Coronary artery (tissue), 2 donors: Measurements from ENCODE around the gene ENTREP3.

Experiments
- DNase-seq: peaks from one replicate; pipeline ENCODE4 v3.0.0-alpha.2; 2017; ENCODE audit warnings: low spot score
- H3K27ac ChIP-seq, 2 donors: fragments of 200-600 bp; sonication (generic); one replicate each; pipeline ENCODE4 v1.5.1; 2016 to 2019
- H3K4me3 ChIP-seq: fragments of 200-600 bp; sonication (generic); 2 replicates; pipeline ENCODE4 v1.5.1; 2016; ENCODE audit warnings: mild to moderate bottlenecking, moderate library complexity
- TF ChIP-seq, protein P1 (sequence below): fragments of 200-600 bp; sonication (generic); IDR thresholded peaks from one replicate; pipeline ENCODE4 v1.5.1; 2019; ENCODE audit warnings: antibody characterized with exemption

The ENTREP3 gene

DNA sequence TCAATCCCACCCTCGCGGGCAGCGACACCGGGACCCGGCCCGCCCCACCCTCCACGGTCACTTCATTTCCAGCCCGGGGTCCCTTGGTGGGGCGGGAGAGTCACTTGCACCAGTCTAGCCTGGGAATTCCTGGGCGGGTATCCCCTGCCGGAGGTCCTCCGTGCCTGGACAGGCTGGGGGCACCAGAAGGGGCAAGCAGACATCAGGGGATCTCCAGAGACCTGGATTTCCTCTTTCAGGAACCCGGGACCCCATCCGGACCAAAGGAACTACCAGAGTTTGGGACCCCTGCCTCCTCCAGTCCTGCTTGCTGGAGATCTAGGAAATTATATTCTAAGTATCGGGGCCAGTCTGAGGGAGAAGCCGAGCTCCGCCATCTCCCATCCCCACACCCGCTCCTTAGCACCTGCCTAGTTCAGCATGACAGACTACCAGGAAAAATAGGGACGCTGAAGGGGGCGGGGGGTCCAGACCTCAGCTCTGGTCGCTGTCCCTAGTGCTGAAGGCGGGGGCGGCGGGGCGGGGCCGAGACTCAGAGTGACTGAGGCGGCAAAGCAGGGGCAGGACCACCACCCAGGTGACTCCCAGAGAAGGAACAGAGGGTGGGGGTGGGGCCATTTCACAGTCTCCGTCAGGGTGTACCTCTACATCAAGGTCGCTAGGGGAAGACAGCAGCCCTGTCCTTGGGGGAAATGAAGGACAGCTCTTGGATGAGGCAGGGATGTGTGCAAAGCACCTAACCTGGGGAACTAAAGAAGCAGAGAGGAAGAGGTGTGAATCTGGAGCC is 22.8 kb upstream of the ENTREP3 start:
- DNase-seq: no peak
- TF ChIP-seq, protein P1, sequence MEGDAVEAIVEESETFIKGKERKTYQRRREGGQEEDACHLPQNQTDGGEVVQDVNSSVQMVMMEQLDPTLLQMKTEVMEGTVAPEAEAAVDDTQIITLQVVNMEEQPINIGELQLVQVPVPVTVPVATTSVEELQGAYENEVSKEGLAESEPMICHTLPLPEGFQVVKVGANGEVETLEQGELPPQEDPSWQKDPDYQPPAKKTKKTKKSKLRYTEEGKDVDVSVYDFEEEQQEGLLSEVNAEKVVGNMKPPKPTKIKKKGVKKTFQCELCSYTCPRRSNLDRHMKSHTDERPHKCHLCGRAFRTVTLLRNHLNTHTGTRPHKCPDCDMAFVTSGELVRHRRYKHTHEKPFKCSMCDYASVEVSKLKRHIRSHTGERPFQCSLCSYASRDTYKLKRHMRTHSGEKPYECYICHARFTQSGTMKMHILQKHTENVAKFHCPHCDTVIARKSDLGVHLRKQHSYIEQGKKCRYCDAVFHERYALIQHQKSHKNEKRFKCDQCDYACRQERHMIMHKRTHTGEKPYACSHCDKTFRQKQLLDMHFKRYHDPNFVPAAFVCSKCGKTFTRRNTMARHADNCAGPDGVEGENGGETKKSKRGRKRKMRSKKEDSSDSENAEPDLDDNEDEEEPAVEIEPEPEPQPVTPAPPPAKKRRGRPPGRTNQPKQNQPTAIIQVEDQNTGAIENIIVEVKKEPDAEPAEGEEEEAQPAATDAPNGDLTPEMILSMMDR: no peak

DNA sequence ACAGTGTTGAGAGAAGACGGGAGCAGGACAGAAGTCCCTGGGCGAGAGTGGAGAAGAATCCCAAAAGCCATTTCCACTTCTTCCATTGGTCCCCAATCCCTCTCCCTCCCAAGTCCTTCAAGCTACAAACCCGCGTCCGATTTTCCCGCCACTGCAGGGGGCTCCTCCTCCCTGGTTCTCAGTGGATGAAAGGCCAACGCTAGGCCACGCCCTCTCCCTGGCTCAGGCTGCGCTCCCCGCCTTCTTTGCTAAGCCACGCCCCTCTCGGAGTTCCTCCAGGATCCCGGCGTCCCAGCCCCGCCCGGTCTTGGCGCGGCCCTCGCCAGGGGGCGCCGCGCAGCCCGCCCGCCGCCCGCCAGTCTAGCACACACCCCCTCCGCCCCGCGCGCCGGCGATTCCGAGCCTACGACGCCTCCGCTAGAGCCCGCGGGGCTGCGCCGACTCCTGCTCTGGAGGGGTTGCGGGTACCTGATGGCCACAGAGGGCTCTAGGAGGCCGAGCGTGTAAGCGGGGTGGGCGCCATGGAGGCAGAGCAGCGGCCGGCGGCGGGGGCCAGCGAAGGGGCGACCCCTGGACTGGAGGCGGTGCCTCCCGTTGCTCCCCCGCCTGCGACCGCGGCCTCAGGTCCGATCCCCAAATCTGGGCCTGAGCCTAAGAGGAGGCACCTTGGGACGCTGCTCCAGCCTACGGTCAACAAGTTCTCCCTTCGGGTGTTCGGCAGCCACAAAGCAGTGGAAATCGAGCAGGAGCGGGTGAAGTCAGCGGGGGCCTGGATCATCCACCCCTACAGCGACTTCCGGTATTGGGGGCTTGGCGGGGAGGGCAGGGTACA is 22.0 kb upstream of the ENTREP3 start, which contains the start of gene HCN3:
Gene HCN3 (plus strand): TSS at position 394 of the 832 bp plus-strand sequence. CDS start 128 bp downstream, at position 522.
- H3K4me3 ChIP-seq: peak within 1 kb of the TSS; percentile 78
- TF ChIP-seq, protein P1: peak; percentile 55
- peak within 1 kb of the TSS; percentile 41 to 78 for H3K27ac ChIP-seq
- peak; percentile 98 for DNase-seq

More for the DNA sequence above, 22.8 kb upstream of the ENTREP3 start:
- Histone ChIP-seq H3K4me3 (peak overlapping the region; percentile 78), H3K27ac (peak overlapping the region; percentile 41 to 78)

DNA sequence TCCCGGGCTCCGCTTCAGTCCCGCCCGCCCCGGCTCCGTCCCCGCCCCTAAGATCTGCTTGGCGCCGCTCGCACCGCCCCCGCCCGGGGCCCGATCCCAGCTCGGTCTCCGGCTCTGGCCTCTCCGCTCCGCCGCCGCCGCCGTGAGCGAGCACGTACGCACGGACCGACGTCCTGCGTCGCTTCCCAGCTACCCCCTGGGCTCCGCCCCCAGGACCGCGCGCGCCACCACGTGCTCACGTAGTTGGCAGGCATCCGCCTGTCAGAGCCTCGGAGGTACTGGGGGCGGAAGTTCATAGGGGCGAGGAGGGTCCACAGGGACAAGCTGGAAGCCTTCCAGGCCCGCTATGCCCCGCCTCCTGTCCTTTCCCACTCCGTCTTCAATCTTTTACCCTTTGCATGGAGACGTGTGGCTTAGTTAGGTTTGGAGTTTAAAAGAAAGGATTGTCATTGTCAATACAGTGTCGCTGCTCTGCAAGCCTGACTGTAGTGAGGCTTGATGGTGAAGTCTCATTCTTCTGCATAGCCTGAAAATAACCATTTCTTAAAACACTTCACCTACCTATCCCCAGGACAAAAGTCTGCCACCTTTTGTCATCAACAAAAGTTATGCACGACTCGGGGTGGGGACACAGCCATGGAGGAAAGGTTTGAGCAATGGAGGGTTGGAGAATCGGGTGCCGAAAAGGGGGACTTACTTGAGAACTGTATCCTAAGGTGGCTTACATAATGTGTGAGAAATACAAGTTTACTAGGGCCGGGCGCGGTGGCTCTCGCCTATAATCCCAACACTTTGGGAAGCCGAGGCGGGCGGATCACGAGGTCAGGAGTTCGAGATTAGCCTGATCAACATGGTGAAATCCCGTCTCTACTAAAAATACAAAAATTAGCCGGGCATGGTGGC is 18.3 kb upstream of the ENTREP3 start, which contains the start of gene CLK2:
Gene CLK2 (minus strand): TSS at position 162 of the 903 bp plus-strand sequence. CDS start 2,527 bp downstream, outside the sequence.
- H3K27ac ChIP-seq: peak within 1 kb of the TSS; percentile 100
- DNase-seq: peak; percentile 96
- TF ChIP-seq, protein P1: no peak
- peak within 1 kb of the TSS; percentile 95 for H3K4me3 ChIP-seq

DNA sequence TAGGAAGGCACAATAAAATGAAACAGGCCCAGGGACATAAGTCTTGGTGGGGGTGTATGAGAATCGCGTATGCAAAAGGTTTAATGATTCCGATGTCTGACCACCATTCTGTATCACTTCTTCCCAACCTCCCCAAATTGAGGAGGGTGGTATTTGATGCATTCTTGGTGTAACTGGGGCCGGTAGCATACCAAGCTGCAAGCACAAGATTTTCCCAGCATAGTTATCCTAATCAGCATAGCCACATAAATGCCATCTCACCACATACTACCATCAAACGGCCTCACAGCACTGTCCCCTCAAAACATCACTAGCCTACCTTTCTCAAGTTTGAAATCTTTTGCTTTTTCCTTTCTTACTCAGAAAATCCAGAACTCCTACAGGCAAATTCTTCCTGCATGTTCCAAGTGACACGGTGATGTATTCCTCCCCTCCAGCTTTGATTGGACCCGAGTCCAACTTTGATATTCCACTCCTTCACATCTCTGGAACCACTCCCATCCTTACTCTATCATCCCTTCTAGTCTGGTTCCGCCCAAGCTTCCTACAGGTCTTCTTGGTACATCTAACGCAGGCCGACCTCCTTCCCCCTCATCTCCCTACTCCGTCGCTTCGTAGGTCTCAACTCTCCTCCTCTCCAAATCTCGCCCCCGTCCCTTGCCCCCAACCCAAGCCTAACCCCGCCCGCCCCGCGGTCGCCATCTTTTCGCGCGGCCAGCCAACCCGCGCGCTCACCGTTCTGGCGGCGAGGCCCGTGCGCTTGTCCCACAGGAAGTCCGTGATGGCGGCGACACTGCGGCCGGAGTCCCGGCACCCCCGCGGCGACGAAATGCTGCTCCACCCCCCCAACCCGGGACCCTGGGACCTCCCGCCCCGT is 17.4 kb upstream of the ENTREP3 start:
- peak overlapping the region; percentile 100 for H3K27ac ChIP-seq
- TF ChIP-seq, protein P1: no peak
- H3K4me3 ChIP-seq: peak overlapping the region; percentile 95
- DNase-seq: no peak

DNA sequence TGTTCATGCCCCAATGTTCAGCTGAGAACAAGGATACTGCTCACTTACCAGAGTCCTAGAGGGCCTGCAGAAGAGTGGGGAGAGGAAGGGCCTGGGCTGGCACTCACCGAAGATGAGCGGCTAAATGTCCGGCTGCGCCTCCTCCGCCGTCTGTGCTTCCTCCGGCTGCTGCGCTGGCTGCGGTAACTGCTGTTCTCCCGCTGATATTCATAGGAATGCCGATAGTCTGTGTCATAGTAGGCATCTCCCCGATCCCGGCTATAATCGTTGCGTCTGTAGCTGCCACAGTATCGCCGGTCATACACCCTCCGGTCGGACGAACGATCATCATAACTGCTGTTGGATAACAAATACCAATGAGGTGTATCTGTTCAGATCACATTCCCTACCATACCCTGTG is 14.1 kb upstream of the ENTREP3 start:
- TF ChIP-seq, protein P1: no peak
- Histone ChIP-seq H3K4me3 (no peak overlapping the region), H3K27ac (no peak overlapping the region)
- no peak for DNase-seq
